Small intestine (tissue), 7 donors: ENCODE data around the gene SMYD3. TPM values are rescaled to one million over a fixed set of nuclear protein-coding genes. Genes with fewer than 3 reads are reported as not detected.

Experiments
- DNase-seq, 2 donors: peaks; one replicate each; pipeline versions ENCODE4 v3.0.0 to v3.0.0-alpha.2; 2013
- FAIRE-seq: peaks from 2 replicates; lab custom pipeline; 2012; peaks lifted over from hg19 to GRCh38; lab: Jason Lieb, UNC
- H3K27ac ChIP-seq, 3 donors: one replicate each; pipeline ENCODE4 v1.5.1; 2013; ENCODE audit warnings: low read length in 2 of 3, mild to moderate bottlenecking in 2 of 3, control low read depth in 1 of 3, inconsistent platforms in 1 of 3, low read depth in 1 of 3, moderate library complexity in 1 of 3
- H3K27me3 ChIP-seq, 3 donors: one replicate each; pipeline ENCODE4 v1.6.1; 2013; ENCODE audit warnings: low read length in 3 of 3, inconsistent platforms in 1 of 3; ENCODE audit not compliant: control insufficient read depth in 3 of 3, insufficient read depth in 3 of 3
- H3K36me3 ChIP-seq, 3 donors: one replicate each; pipeline ENCODE4 v1.6.1; 2013; ENCODE audit warnings: low read length in 3 of 3, inconsistent platforms in 1 of 3, low read depth in 1 of 3, mild to moderate bottlenecking in 1 of 3, moderate library complexity in 1 of 3; ENCODE audit not compliant: control insufficient read depth in 3 of 3, insufficient read depth in 2 of 3
- H3K4me1 ChIP-seq, 3 donors: one replicate each; pipeline ENCODE4 v1.6.1; 2013; ENCODE audit warnings: low read length in 2 of 3, inconsistent platforms in 1 of 3, low read depth in 1 of 3, mild to moderate bottlenecking in 1 of 3, moderate library complexity in 1 of 3; ENCODE audit not compliant: control insufficient read depth in 3 of 3, insufficient read depth in 2 of 3
- H3K4me3 ChIP-seq, 3 donors: one replicate each; pipeline ENCODE4 v1.5.1; 2013; ENCODE audit warnings: low read length in 3 of 3, control low read depth in 1 of 3, inconsistent platforms in 1 of 3, low read depth in 1 of 3, mild to moderate bottlenecking in 1 of 3, moderate library complexity in 1 of 3
- H3K9me3 ChIP-seq, 2 donors: one replicate each; pipeline ENCODE4 v1.6.1; 2013; ENCODE audit warnings: low read depth in 1 of 2, low read length in 1 of 2; ENCODE audit not compliant: control insufficient read depth in 2 of 2, insufficient read depth in 1 of 2
- WGBS, 3 donors: extraction: QIAGEN DNeasy Blood & Tissue Kit; methylation state at CpG; one replicate each; pipeline ENCODE4 v1.1.7; 2013; 5-methylcytosine and 5-hydroxymethylcytosine counted together
- polyA plus RNA-seq, 4 donors: library from polyadenylated mRNA; stranded (reverse) in 3 of 4; unstranded in 1 of 4; fragments of 200-250 nt in 3 of 4; fragments of 120-200 nt in 1 of 4; gene quantifications; one replicate each; pipeline versions ENCODE4 v1.2.1 to v1.2.3, GENCODE V29; 2013
- donor health status: healthy with polysubstance abuse.
- donor health status: control.
- donor health status: control.
- donor health status: Bipolar disorder and iron deficiency.
- donor health status: healthy.

Gene SMYD3
- polyA plus RNA-seq, 4 donors, result 5.4 to 10.1 (median 8.5) TPM

DNA sequence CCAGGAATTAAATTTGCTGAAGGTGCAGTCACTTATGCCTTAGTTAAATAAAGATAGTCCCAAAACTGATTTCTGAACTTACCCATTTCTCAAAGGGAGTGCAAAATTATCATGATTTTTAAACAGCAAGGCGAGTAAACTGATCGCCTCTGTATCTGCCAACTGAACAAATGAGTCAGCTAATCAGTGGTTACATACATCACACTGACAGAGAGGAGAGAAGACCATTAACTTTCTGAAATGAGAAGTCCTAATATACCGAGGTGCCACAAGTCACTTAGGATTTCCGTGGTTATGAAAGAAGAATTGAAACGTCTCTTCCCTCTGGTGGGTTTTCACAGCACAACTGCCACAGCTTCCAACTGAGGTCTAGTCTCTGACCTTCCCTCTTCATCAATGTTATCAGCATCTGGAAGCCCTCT is 400.7 kb downstream of the SMYD3 start:
- no peak for DNase-seq
- no peaks in the 10 kb centered on the region for H3K27me3 ChIP-seq
- FAIRE-seq, result no peak
- 79 to 86% (median 81%) methylated on average over 5 of the region's 5 CpGs for WGBS, 3 donors
- no peak overlapping the region for H3K27ac ChIP-seq
- H3K9me3 ChIP-seq, result peaks cover 0 to 7% of the 10 kb centered on the region in 2 donors
- H3K36me3 ChIP-seq, result no peaks in the 10 kb centered on the region
- peaks cover 0 to 3% (median 0%) of the 10 kb centered on the region in 3 donors for H3K4me1 ChIP-seq
- H3K4me3 ChIP-seq, result no peak overlapping the region

GRCh38 chr1:246104927-246105326 is 402.2 kb downstream of the SMYD3 start:
- WGBS, 3 donors, result 90 to 95% (median 91%) methylated on average over 5 of the region's 5 CpGs
- DNase-seq (no peak), FAIRE-seq (no peak)
- Histone ChIP-seq H3K9me3 (no peaks in the 10 kb centered on the region), H3K27me3 (no peaks in the 10 kb centered on the region), H3K4me1 (peaks cover 0 to 3% (median 0%) of the 10 kb centered on the region in 3 donors), H3K36me3 (no peaks in the 10 kb centered on the region), H3K27ac (no peak overlapping the region), H3K4me3 (no peak overlapping the region)

GRCh38 chr1:246099570-246099969 is 407.5 kb downstream of the SMYD3 start:
- DNase-seq, result no peak
- no peak overlapping the region for H3K4me3 ChIP-seq
- no peaks in the 10 kb centered on the region for H3K27me3 ChIP-seq
- H3K27ac ChIP-seq, result no peak overlapping the region
- no peak for FAIRE-seq
- H3K4me1 ChIP-seq, result no peaks in the 10 kb centered on the region
- no peaks in the 10 kb centered on the region for H3K9me3 ChIP-seq
- H3K36me3 ChIP-seq, result no peaks in the 10 kb centered on the region
- 75 to 88% (median 84%) methylated on average over 3 of the region's 3 CpGs for WGBS, 3 donors

DNA sequence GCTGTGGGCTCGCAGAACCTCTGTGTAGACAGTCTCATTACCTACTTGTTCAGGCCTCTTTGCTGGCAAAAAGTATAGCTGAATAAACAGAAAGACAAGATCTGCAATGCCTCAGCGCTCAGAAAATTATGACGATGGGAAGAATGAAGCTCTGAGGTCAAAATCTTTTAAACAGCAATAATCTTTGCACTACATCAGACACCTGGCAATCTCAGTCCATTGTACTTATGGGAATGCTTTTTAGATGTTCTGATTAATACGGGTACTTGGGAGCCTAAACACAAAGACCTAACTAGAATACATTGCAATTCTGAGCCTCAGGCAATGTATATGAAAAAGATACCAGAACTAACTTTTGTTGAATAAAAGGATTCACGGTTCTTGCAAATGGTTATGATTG is 410.7 kb downstream of the SMYD3 start:
- no peaks in the 10 kb centered on the region for H3K36me3 ChIP-seq
- no peak for FAIRE-seq
- H3K4me3 ChIP-seq, result no peak overlapping the region
- H3K9me3 ChIP-seq, result no peaks in the 10 kb centered on the region
- H3K27ac ChIP-seq, result no peak overlapping the region
- H3K4me1 ChIP-seq, result no peaks in the 10 kb centered on the region
- H3K27me3 ChIP-seq, result no peaks in the 10 kb centered on the region
- 84 to 91% (median 88%) methylated on average over 5 of the region's 5 CpGs for WGBS, 3 donors
- no peak for DNase-seq

DNA sequence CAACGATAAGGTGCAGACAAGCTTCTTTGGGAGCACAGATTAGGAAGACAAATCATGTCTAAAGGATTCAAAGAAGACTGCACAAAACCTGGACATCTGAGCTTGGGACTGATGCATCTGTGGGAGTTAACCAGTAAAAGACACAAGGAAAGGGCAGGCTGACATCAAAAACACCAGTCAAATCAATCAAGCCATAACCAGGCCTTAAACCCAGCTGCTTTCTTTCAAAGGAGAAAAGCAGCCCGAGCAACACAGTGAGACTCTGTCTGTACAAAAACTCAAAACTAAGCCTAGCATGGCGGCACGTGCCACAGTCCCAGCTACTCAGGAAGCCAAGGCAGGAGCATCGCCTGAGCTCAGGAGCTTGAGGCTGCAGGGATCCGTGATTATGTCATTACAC is 411.6 kb downstream of the SMYD3 start:
- 89 to 99% (median 92%) methylated on average over 6 of the region's 6 CpGs for WGBS, 3 donors
- H3K4me1 ChIP-seq, result no peaks in the 10 kb centered on the region
- no peaks in the 10 kb centered on the region for H3K9me3 ChIP-seq
- no peaks in the 10 kb centered on the region for H3K27me3 ChIP-seq
- FAIRE-seq (no peak), DNase-seq (no peak)
- H3K36me3 ChIP-seq, result no peaks in the 10 kb centered on the region
- H3K4me3 ChIP-seq, result no peak overlapping the region
- no peak overlapping the region for H3K27ac ChIP-seq

DNA sequence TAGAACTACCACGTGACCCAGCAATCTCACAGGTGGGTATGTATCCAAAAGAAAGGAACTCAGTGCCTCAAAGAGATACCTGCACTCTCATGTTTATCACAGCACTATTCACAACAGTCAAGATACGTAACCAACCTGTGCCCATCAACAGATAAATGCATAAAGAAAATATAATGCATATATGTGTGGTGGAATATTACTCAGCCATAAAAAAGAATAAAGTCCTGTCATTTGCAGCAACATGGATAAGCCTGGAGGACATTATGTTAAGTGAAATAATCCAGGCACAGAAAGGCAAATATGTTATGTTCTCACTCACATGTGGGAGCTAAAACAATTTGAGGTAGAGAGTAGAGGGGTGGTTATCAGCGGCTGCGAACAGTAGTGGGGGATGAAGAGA is 413.8 kb downstream of the SMYD3 start:
- no peaks in the 10 kb centered on the region for H3K36me3 ChIP-seq
- 93 to 97% (median 94%) methylated on average over 4 of the region's 4 CpGs for WGBS, 3 donors
- FAIRE-seq, result no peak
- H3K4me3 ChIP-seq, result no peak overlapping the region
- H3K9me3 ChIP-seq, result no peaks in the 10 kb centered on the region
- no peaks in the 10 kb centered on the region for H3K4me1 ChIP-seq
- no peak overlapping the region for H3K27ac ChIP-seq
- no peak for DNase-seq
- H3K27me3 ChIP-seq, result no peaks in the 10 kb centered on the region

DNA sequence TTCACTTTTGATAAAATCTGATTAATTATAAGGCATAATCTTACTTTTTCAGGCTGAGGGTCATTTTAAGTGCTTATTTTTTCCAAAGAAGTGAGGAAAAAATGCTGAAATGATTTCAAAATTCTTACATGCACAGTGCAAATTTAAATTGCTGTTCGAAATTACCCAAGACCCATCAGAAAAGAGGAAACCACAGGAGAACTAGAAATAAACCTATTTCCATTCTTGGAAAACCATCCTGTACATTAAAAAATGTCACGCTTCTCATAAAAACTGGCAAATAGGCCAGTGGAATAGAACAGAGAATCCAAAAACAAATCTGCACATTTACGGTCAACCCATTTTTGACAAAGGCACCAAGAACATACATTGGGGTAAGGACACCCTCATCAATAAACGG is 414.9 kb downstream of the SMYD3 start:
- WGBS, 3 donors, result 90 to 94% (median 93%) methylated on average over 4 of the region's 4 CpGs
- Histone ChIP-seq H3K4me1 (no peaks in the 10 kb centered on the region), H3K27me3 (no peaks in the 10 kb centered on the region), H3K36me3 (no peaks in the 10 kb centered on the region), H3K27ac (no peak overlapping the region), H3K4me3 (no peak overlapping the region), H3K9me3 (no peaks in the 10 kb centered on the region)
- FAIRE-seq (no peak), DNase-seq (no peak)

- WGBS, 3 donors, result 81 to 90% (median 86%) methylated on average over 4 of the region's 4 CpGs
- H3K27me3 ChIP-seq, result no peaks in the 10 kb centered on the region
- no peaks in the 10 kb centered on the region for H3K9me3 ChIP-seq
- DNase-seq (no peak), FAIRE-seq (no peak)
- H3K4me3 ChIP-seq, result no peak overlapping the region
- H3K27ac ChIP-seq, result no peak overlapping the region
- H3K36me3 ChIP-seq, result no peaks in the 10 kb centered on the region
- H3K4me1 ChIP-seq, result no peaks in the 10 kb centered on the region
These were observed 415.6 kb downstream of the SMYD3 start for GRCh38 chr1:246091477-246091876.

DNA sequence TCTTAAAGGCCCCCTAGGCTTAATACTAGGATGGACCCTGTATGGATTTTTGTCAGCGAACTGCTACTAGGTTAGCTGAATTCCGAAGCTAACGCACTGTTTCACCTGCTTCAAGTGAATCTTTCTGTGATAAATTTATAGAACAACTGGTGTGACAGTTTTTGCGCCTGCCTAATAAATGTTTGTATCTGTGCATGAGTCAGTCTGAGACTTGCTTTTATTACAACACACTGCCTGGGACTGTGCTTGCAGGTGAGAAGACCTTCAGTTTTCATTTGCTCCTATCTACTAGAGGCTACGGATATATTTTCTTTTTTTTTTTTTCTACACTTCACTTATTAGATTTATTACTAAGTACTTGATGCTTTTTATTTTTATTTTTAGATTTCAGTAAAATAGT is 420.9 kb downstream of the SMYD3 start:
- no peak for DNase-seq
- Histone ChIP-seq H3K9me3 (peaks cover 0 to 15% of the 10 kb centered on the region in 2 donors), H3K4me3 (no peak overlapping the region), H3K27ac (no peak overlapping the region), H3K36me3 (no peaks in the 10 kb centered on the region), H3K4me1 (no peaks in the 10 kb centered on the region), H3K27me3 (no peaks in the 10 kb centered on the region)
- no peak for FAIRE-seq
- WGBS, 3 donors, result 94 to 96% (median 95%) methylated on average over 5 of the region's 5 CpGs
